DND-41 (cell line): ENCODE results near the gene PTOV1.

Source experiments
- EZH2 ChIP-seq: IDR thresholded peaks from 3 replicates; pipeline ENCODE4 v1.6.1; 2012; ENCODE audit warnings: borderline replicate concordance, low read depth, mild to moderate bottlenecking, moderate library complexity, low read length, inconsistent platforms; ENCODE audit not compliant: severe bottlenecking
- TF ChIP-seq, protein P1 (sequence below): IDR thresholded peaks from 2 replicates; pipeline ENCODE4 v1.5.1; 2012; ENCODE audit warnings: borderline replicate concordance, low read length, moderate library complexity, mild to moderate bottlenecking; ENCODE audit not compliant: poor library complexity, severe bottlenecking; ENCODE audit errors: extremely low read depth

- TF ChIP-seq, protein P1, sequence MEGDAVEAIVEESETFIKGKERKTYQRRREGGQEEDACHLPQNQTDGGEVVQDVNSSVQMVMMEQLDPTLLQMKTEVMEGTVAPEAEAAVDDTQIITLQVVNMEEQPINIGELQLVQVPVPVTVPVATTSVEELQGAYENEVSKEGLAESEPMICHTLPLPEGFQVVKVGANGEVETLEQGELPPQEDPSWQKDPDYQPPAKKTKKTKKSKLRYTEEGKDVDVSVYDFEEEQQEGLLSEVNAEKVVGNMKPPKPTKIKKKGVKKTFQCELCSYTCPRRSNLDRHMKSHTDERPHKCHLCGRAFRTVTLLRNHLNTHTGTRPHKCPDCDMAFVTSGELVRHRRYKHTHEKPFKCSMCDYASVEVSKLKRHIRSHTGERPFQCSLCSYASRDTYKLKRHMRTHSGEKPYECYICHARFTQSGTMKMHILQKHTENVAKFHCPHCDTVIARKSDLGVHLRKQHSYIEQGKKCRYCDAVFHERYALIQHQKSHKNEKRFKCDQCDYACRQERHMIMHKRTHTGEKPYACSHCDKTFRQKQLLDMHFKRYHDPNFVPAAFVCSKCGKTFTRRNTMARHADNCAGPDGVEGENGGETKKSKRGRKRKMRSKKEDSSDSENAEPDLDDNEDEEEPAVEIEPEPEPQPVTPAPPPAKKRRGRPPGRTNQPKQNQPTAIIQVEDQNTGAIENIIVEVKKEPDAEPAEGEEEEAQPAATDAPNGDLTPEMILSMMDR: no peak
- no peak for TF ChIP-seq EZH2
Observed at GRCh38 chr19:49879243-49879963, 28.4 kb downstream of the PTOV1 start.
